SK-N-SH treated with all-trans-retinoic acid at 6 μM for 48 hours (cell line): ENCODE results near the gene UGT2B11.

ENCODE experiments used
- ARNTL ChIP-seq: fragments of 450-650 bp; formaldehyde crosslinking; IDR thresholded peaks from 2 replicates; pipeline ENCODE4 v1.5.0; 2020; ENCODE audit warnings: low read depth, mild to moderate bottlenecking, moderate library complexity, borderline replicate concordance
- ESRRG ChIP-seq: fragments of 250-450 bp; sonication (Bioruptor Pico); IDR thresholded peaks from 2 replicates; pipeline ENCODE4 v1.6.1; 2021; ENCODE audit warnings: mild to moderate bottlenecking
- GLIS3 ChIP-seq: fragments of 250-450 bp; sonication (Bioruptor Pico); IDR thresholded peaks from 2 replicates; pipeline ENCODE4 v1.5.0; 2020; ENCODE audit warnings: mild to moderate bottlenecking, moderate library complexity
- OSR1 ChIP-seq: fragments of 250-450 bp; sonication (Bioruptor Pico); IDR thresholded peaks from 2 replicates; pipeline ENCODE4 v1.8.0; 2022; ENCODE audit warnings: moderate library complexity, mild to moderate bottlenecking, inconsistent platforms
- PPARA ChIP-seq: fragments of 250-450 bp; sonication (Bioruptor Pico); IDR thresholded peaks from 2 replicates; pipeline ENCODE4 v1.5.0; 2020; ENCODE audit warnings: mild to moderate bottlenecking, borderline replicate concordance
- RARB ChIP-seq: fragments of 250-450 bp; sonication (Bioruptor Pico); IDR thresholded peaks from 2 replicates; pipeline ENCODE4 v1.8.0; 2021; ENCODE audit warnings: mild to moderate bottlenecking, moderate library complexity
- TCF4 ChIP-seq: fragments of 250-450 bp; sonication (Bioruptor Pico); IDR thresholded peaks from 2 replicates; pipeline ENCODE4 v1.8.0; 2021; ENCODE audit warnings: mild to moderate bottlenecking, moderate library complexity, borderline replicate concordance
- ZFP3 ChIP-seq: fragments of 250-450 bp; sonication (Bioruptor Pico); IDR thresholded peaks from 2 replicates; pipeline ENCODE4 v1.5.0; 2020; ENCODE audit warnings: mild to moderate bottlenecking, moderate library complexity
- ZFP30 ChIP-seq: fragments of 450-650 bp; formaldehyde crosslinking; IDR thresholded peaks from 2 replicates; pipeline ENCODE4 v1.5.0; 2022; ENCODE audit warnings: mild to moderate bottlenecking, moderate library complexity
- ZNF8 ChIP-seq: fragments of 450-650 bp; formaldehyde crosslinking; IDR thresholded peaks from 2 replicates; pipeline ENCODE4 v1.5.0; 2020; ENCODE audit warnings: mild to moderate bottlenecking, moderate library complexity
- TF ChIP-seq, protein P1 (sequence below): fragments of 250-450 bp; sonication (Bioruptor Pico); IDR thresholded peaks from 2 replicates; pipeline ENCODE4 v1.8.0; 2020; ENCODE audit warnings: mild to moderate bottlenecking, moderate library complexity, borderline replicate concordance
- TF ChIP-seq, protein P2 (sequence below): fragments of 250-450 bp; sonication (Bioruptor Pico); IDR thresholded peaks from 2 replicates; pipeline ENCODE4 v1.5.1; 2020; ENCODE audit warnings: low read depth, mild to moderate bottlenecking, moderate library complexity
- TF ChIP-seq, protein P3 (sequence below): fragments of 250-450 bp; sonication (Bioruptor Pico); IDR thresholded peaks from 2 replicates; pipeline ENCODE4 v1.8.0; 2021; ENCODE audit warnings: low read depth, mild to moderate bottlenecking, moderate library complexity, borderline replicate concordance
- TF ChIP-seq, protein P4 (sequence below): fragments of 250-450 bp; sonication (Bioruptor Pico); IDR thresholded peaks from 2 replicates; pipeline ENCODE4 v1.5.1; 2021; ENCODE audit warnings: mild to moderate bottlenecking, moderate library complexity

DNA sequence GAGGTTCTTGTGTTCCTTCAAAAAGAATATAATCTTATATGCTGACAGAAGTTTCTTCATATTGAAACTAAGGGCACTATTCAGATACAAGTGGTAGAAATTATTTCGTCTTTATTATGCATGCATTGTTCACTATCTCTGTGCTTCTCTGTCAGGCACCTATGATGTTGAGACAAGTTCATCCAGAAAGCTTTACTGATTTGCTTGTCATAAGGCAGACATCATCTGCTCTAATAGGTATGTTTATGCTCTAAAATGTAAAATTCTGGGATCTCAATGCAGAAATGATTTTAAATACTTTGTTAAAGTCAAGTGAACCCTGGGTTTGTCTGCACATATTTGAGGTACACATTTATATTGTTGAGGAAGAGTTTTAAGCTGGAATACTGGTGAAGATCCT is 3.6 kb downstream of the UGT2B11 start:
- TF ChIP-seq, protein P1, sequence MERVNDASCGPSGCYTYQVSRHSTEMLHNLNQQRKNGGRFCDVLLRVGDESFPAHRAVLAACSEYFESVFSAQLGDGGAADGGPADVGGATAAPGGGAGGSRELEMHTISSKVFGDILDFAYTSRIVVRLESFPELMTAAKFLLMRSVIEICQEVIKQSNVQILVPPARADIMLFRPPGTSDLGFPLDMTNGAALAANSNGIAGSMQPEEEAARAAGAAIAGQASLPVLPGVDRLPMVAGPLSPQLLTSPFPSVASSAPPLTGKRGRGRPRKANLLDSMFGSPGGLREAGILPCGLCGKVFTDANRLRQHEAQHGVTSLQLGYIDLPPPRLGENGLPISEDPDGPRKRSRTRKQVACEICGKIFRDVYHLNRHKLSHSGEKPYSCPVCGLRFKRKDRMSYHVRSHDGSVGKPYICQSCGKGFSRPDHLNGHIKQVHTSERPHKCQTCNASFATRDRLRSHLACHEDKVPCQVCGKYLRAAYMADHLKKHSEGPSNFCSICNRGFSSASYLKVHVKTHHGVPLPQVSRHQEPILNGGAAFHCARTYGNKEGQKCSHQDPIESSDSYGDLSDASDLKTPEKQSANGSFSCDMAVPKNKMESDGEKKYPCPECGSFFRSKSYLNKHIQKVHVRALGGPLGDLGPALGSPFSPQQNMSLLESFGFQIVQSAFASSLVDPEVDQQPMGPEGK (CRISPR knock-in tag), result no peak
- TF ChIP-seq TCF4 (CRISPR knock-in tag), result no peak
- no peak for TF ChIP-seq PPARA (CRISPR knock-in tag)
- no peak for TF ChIP-seq RARB (CRISPR knock-in tag)
- no peak for TF ChIP-seq ZFP30 (CRISPR knock-in tag)
- TF ChIP-seq ZFP3 (CRISPR knock-in tag), result no peak
- TF ChIP-seq, protein P2, sequence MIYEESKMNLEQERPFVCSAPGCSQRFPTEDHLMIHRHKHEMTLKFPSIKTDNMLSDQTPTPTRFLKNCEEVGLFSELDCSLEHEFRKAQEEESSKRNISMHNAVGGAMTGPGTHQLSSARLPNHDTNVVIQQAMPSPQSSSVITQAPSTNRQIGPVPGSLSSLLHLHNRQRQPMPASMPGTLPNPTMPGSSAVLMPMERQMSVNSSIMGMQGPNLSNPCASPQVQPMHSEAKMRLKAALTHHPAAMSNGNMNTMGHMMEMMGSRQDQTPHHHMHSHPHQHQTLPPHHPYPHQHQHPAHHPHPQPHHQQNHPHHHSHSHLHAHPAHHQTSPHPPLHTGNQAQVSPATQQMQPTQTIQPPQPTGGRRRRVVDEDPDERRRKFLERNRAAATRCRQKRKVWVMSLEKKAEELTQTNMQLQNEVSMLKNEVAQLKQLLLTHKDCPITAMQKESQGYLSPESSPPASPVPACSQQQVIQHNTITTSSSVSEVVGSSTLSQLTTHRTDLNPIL (CRISPR knock-in tag), result no peak
- TF ChIP-seq, protein P3, sequence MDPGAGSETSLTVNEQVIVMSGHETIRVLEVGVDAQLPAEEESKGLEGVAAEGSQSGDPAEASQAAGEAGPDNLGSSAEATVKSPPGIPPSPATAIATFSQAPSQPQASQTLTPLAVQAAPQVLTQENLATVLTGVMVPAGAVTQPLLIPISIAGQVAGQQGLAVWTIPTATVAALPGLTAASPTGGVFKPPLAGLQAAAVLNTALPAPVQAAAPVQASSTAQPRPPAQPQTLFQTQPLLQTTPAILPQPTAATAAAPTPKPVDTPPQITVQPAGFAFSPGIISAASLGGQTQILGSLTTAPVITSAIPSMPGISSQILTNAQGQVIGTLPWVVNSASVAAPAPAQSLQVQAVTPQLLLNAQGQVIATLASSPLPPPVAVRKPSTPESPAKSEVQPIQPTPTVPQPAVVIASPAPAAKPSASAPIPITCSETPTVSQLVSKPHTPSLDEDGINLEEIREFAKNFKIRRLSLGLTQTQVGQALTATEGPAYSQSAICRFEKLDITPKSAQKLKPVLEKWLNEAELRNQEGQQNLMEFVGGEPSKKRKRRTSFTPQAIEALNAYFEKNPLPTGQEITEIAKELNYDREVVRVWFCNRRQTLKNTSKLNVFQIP (CRISPR knock-in tag), result no peak
- no peak for TF ChIP-seq ZNF8 (CRISPR knock-in tag)
- TF ChIP-seq OSR1 (CRISPR knock-in tag), result no peak
- no peak for TF ChIP-seq ESRRG
- no peak for TF ChIP-seq ARNTL (CRISPR knock-in tag)
- TF ChIP-seq GLIS3 (CRISPR knock-in tag), result no peak
- TF ChIP-seq, protein P4, sequence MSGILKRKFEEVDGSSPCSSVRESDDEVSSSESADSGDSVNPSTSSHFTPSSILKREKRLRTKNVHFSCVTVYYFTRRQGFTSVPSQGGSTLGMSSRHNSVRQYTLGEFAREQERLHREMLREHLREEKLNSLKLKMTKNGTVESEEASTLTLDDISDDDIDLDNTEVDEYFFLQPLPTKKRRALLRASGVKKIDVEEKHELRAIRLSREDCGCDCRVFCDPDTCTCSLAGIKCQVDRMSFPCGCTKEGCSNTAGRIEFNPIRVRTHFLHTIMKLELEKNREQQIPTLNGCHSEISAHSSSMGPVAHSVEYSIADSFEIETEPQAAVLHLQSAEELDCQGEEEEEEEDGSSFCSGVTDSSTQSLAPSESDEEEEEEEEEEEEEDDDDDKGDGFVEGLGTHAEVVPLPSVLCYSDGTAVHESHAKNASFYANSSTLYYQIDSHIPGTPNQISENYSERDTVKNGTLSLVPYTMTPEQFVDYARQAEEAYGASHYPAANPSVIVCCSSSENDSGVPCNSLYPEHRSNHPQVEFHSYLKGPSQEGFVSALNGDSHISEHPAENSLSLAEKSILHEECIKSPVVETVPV (CRISPR knock-in tag), result no peak
